ENCODE results near the gene SFXN1. TPM values are rescaled to one million over a fixed set of nuclear protein-coding genes. Genes with fewer than 3 reads are reported as not detected.
A peak's percentile ranks its signal among the peaks of the same experiment; 100 is the strongest.
"Not testable (repeated sequence)": the region's sequence is repeated elsewhere in the genome, so short reads cannot be mapped to it uniquely, and the experiment has no call there.

SFXN1 gene
- total RNA-seq, 4 donors from 2014 or later: 28.0 to 48.1 (median 36.0) TPM

GRCh38 chr5:175452166-175452565, 26.2 kb upstream of the SFXN1 start:
- no peak for DNase-seq
- Histone ChIP-seq H3K9me3 (no peaks in the 10 kb centered on the region), H3K4me3 (replicated peaks in 1 of 3) (no peak overlapping the region), H3K36me3 (no peaks in the 10 kb centered on the region), H3K27ac (no peak overlapping the region), H3K27me3 (no peaks in the 10 kb centered on the region), H3K4me1 (no peaks in the 10 kb centered on the region)
- 78 to 80% methylated on average over 2 of the region's 2 CpGs for WGBS, 2 donors
- intact Hi-C loops (cut with DNase I): no loop called here
- TF ChIP-seq POLR2A (IDR thresholded peaks at IDR 0.05): no peak
- no peak for TF ChIP-seq CTCF (IDR thresholded peaks at IDR 0.05)

DNA sequence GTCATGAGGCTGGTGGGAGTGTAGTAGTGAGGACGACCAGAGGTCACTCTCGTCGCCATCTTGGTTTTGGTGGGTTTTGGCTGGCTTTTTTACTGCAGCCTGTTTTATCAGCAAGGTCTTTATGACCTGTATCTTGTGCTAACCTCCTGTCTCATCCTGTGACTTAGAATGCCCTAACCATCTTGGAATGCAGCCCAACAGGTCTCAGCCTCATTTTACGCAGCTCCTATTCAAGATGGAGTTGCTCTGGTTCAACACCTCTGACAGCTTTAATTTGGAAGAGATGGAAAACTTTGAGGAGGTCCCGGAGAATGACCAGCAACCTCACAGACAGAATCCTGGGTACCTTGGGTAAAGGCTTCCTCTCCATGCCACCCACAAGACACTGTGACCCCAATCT, 24.0 kb upstream of the SFXN1 start:
- H3K27me3 ChIP-seq: not testable (repeated sequence)
- 83% methylated on average over 5 of the region's 5 CpGs for WGBS, 2 donors

DNA sequence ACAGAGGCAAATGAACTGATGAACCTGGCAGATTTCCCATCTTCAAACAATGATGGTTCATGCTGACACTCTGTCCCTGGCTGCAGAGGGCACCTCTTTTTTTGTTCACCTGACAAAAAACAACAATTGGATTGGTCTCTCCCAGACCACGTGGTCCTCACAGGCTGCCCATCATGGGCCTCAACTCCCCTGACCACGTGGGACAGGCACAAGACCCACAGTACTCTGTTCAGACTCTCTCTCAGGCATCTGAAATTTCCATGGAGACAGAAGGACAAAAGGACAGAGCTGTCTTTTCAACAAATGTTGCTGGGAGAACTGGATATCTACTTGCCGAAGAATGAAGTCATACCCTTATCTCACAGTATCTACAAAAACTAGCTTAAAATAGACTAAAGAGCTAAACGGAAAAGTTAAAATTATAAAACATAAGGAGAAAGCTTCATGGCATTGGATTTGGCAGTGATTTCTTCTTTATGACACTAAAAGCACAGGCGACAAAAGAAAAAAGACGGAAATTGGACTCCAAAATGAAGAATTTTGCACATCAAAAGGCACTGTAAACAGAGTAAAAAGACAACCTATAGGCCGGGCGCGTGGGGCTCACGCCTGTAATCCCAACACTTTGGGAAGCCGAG, 22.1 kb upstream of the SFXN1 start:
- Histone ChIP-seq H3K27me3 (no peaks in the 10 kb centered on the region), H3K4me3 (replicated peaks in 1 of 3) (no peak overlapping the region)
- no peak for DNase-seq

More for the DNA sequence above, 24.0 kb upstream of the SFXN1 start:
- intact Hi-C loops (cut with DNase I); DNase-seq; H3K4me3 ChIP-seq (replicated peaks in 1 of 3); H3K4me1 ChIP-seq; H3K36me3 ChIP-seq; H3K27ac ChIP-seq; H3K9me3 ChIP-seq: not testable (repeated sequence)

GRCh38 chr5:175457466-175457865, 20.9 kb upstream of the SFXN1 start:
- H3K27ac ChIP-seq: no peak overlapping the region
- 73 to 88% methylated on average over 1 of the region's 1 CpG for WGBS, 2 donors
- H3K9me3 ChIP-seq: no peaks in the 10 kb centered on the region

More for the DNA sequence above, 22.1 kb upstream of the SFXN1 start:
- TF ChIP-seq POLR2A (IDR thresholded peaks at IDR 0.05): no peak
- no peak for TF ChIP-seq CTCF (IDR thresholded peaks at IDR 0.05)
- H3K4me1 ChIP-seq: no peaks in the 10 kb centered on the region
- H3K9me3 ChIP-seq: no peaks in the 10 kb centered on the region
- H3K36me3 ChIP-seq: no peaks in the 10 kb centered on the region
- intact Hi-C loops (cut with DNase I): no loop called here
- 84 to 85% methylated on average over 11 of the region's 11 CpGs for WGBS, 2 donors
- no peak overlapping the region for H3K27ac ChIP-seq

DNA sequence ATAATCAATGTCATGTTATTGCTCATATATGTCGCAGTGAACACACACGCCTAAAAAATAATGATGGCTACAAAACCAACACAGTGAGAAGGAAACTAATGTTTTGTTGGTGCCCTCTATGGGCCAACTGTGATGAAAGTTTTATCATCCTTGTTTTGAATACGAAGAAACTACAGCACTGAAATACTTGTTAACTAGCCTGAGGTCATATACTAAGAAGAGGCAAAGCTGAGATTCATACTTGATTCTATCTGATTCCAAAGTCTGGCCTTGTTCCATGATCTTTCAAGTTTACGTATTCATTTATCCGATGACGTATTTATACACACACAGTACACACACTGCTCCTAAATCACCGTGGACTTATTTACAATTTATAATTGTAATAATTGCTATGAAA, 18.2 kb upstream of the SFXN1 start:
- 63 to 64% methylated on average over 7 of the region's 7 CpGs for WGBS, 2 donors
- Histone ChIP-seq H3K4me3 (replicated peaks in 1 of 3) (no peak overlapping the region), H3K36me3 (no peaks in the 10 kb centered on the region), H3K9me3 (no peaks in the 10 kb centered on the region), H3K27ac (no peak overlapping the region), H3K27me3 (no peaks in the 10 kb centered on the region), H3K4me1 (peaks cover 0 to 6% of the 10 kb centered on the region in 2 donors)
- intact Hi-C loops (cut with DNase I): no loop called here
- TF ChIP-seq CTCF (IDR thresholded peaks at IDR 0.05) (peak in 3 of 6 experiments; percentile 9 to 35 (median 13)), POLR2A (IDR thresholded peaks at IDR 0.05) (no peak)
- DNase-seq: no peak

More at GRCh38 chr5:175457466-175457865, 20.9 kb upstream of the SFXN1 start:
- no peak overlapping the region for H3K4me3 ChIP-seq (replicated peaks in 1 of 3)
- intact Hi-C loops (cut with DNase I): no loop called here
- no peaks in the 10 kb centered on the region for H3K36me3 ChIP-seq
- TF ChIP-seq CTCF (IDR thresholded peaks at IDR 0.05) (no peak), POLR2A (IDR thresholded peaks at IDR 0.05) (no peak)
- H3K4me1 ChIP-seq: no peaks in the 10 kb centered on the region
- DNase-seq: no peak
- no peaks in the 10 kb centered on the region for H3K27me3 ChIP-seq
